HG02763 (cell line): ENCODE results near the gene DCDC2.
"Not testable (repeated sequence)": the region's sequence is repeated elsewhere in the genome, so short reads cannot be mapped to it uniquely, and the experiment has no call there.

Source experiments
- ATAC-seq: cut with Tn5 transposase; IDR thresholded peaks from one replicate; pipeline ENCODE4 v1.9.1; 2021; ENCODE audit warnings: mild to moderate bottlenecking, moderate library complexity; ENCODE audit not compliant: unreplicated experiment

DCDC2 gene

GRCh38 chr6:24227556-24227955 lies 130.3 kb downstream of the DCDC2 start:
- ATAC-seq: no peak

- no peak for ATAC-seq
These were observed 131.3 kb downstream of the DCDC2 start for GRCh38 chr6:24226541-24226940.

GRCh38 chr6:24225838-24226237 lies 132.0 kb downstream of the DCDC2 start:
- no peak for ATAC-seq

- ATAC-seq: no peak
These were observed 134.5 kb downstream of the DCDC2 start for GRCh38 chr6:24223115-24223919.

- no peak for ATAC-seq
These were observed 138.2 kb downstream of the DCDC2 start for GRCh38 chr6:24219670-24220069.

- ATAC-seq: no peak
These were observed 142.9 kb downstream of the DCDC2 start for GRCh38 chr6:24214984-24215383.

- ATAC-seq: no peak
These were observed 150.4 kb downstream of the DCDC2 start for GRCh38 chr6:24207413-24207812.

GRCh38 chr6:24205020-24205492 lies 152.8 kb downstream of the DCDC2 start:
- ATAC-seq: no peak

GRCh38 chr6:24204113-24204512 lies 153.7 kb downstream of the DCDC2 start:
- not testable (repeated sequence) for ATAC-seq

- ATAC-seq: no peak
These were observed 160.0 kb downstream of the DCDC2 start for GRCh38 chr6:24197892-24198291.

GRCh38 chr6:24195836-24196597 lies 161.8 kb downstream of the DCDC2 start:
- ATAC-seq: no peak

GRCh38 chr6:24194978-24195700 lies 162.7 kb downstream of the DCDC2 start:
- no peak for ATAC-seq

GRCh38 chr6:24193364-24193763 lies 164.5 kb downstream of the DCDC2 start:
- no peak for ATAC-seq

GRCh38 chr6:24191346-24191745 lies 166.5 kb downstream of the DCDC2 start:
- no peak for ATAC-seq

- ATAC-seq: no peak
These were observed 169.2 kb downstream of the DCDC2 start for GRCh38 chr6:24188578-24189080.

- ATAC-seq: no peak
These were observed 169.8 kb downstream of the DCDC2 start for GRCh38 chr6:24187965-24188577.

GRCh38 chr6:24186349-24186748 lies 171.5 kb downstream of the DCDC2 start:
- ATAC-seq: no peak

GRCh38 chr6:24183584-24183983 lies 174.3 kb downstream of the DCDC2 start:
- ATAC-seq: no peak

GRCh38 chr6:24157886-24158285 lies 200.0 kb downstream of the DCDC2 start:
- no peak for ATAC-seq

GRCh38 chr6:24154121-24154520 lies 203.7 kb downstream of the DCDC2 start:
- no peak for ATAC-seq

- no peak for ATAC-seq
These were observed 205.8 kb downstream of the DCDC2 start for GRCh38 chr6:24152014-24152413.
